Measurements from ENCODE around the gene GPR6.

GPR6 gene

DNA sequence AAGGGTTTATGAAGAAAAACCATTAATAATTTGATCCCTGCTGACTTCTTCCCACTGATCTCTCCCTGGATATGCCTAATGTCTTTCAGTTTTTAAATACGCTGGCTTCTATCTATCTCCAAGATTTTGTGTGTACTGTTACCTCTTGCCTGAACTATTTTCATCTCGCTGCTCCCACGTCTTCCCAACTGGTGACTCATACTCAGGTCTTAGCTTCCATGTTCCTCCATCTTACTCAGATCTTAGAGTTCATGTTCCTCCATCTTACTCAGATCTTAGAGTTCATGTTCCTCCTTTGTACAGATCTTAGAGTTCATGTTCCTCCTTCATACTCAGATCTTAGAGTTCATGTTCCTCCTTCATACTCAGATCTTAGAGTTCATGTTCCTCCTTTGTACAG lies 21.6 kb downstream of the GPR6 start:
- no peak for DNase-seq

- no peak for DNase-seq
Observed at GRCh38 chr6:110002676-110003075, 24.6 kb downstream of the GPR6 start.

DNA sequence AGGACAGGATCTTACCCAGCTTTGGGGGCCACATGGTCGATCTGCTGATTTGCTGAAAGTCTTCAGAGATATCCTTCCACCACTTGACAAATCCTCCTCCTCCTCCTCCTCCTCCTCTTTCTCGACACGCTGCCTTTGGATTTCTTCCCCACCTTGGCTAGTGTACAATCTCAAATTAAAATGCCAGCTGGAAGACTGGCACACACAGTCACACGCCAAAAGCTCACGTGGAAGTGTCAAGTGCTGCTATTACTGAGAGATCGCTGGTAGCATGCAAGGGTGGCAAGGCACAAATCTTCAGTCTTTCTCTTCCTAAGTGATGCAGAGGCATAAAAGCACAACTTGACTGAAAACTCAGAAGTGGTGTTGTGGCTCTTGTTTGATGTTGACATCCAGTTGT lies 35.3 kb downstream of the GPR6 start:
- DNase-seq = no peak

GRCh38 chr6:110015206-110015605 lies 37.1 kb downstream of the GPR6 start:
- no peak for DNase-seq

GRCh38 chr6:110017306-110017705 lies 39.2 kb downstream of the GPR6 start:
- no peak for DNase-seq

- DNase-seq = no peak
Observed at GRCh38 chr6:110017946-110018345, 39.8 kb downstream of the GPR6 start.

DNA sequence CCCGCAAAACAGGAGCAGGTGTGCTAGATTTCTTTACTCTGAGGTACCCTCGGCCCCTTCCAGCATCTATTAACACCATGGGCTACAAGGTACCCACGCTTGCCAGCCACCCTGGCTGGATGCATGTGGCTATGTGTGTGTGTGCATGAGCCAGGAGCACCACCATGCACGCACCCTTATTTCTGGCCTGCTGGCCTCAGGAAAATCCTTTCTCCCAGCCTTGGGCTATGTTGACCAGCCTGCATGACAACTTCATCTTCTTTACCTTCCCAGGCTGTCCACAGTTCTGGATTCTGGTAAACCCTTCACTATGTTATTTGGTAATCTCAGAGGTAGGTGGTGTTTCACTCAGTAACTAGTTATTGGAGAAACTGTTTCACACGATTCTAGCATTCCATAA lies 40.4 kb downstream of the GPR6 start:
- no peak for DNase-seq

- no peak for DNase-seq
Observed at GRCh38 chr6:110020888-110021287, 42.8 kb downstream of the GPR6 start.

GRCh38 chr6:110029144-110029543 lies 51.0 kb downstream of the GPR6 start:
- no peak for DNase-seq
